AG04450 (cell line): ENCODE results near the gene ZNF764. TPM values are rescaled to one million over a fixed set of nuclear protein-coding genes. Genes with fewer than 3 reads are reported as not detected.
A peak's percentile ranks its signal among the peaks of the same experiment; 100 is the strongest.
"Not testable (repeated sequence)": the region's sequence is repeated elsewhere in the genome, so short reads cannot be mapped to it uniquely, and the experiment has no call there.

Experiments
- CTCF ChIA-PET: fragments of 300-600, 350-600 bp; formaldehyde crosslinking; extraction: SDS; loops from one replicate; lab custom pipeline; 2022; ENCODE audit warnings: antibody characterized with exemption, inconsistent platforms; lab: Charles Lee
- POLR2A ChIA-PET: fragments of 350-600 bp; formaldehyde crosslinking; extraction: SDS; loops from one replicate; lab custom pipeline; 2021; ENCODE audit warnings: antibody characterized with exemption, inconsistent platforms; lab: Yijun Ruan, JAX
- DNase-seq: peaks from one replicate; pipeline ENCODE4 v3.0.0-alpha.2; 2011; ENCODE audit warnings: low read depth, low spot score
- H3K27ac ChIP-seq: one replicate; pipeline ENCODE4 v1.5.1; 2012; ENCODE audit warnings: low read depth, low read length, control low read depth
- H3K27me3 ChIP-seq: one replicate; pipeline ENCODE4 v1.6.0; 2012; ENCODE audit warnings: low read length; ENCODE audit not compliant: control insufficient read depth, insufficient read depth
- H3K4me3 ChIP-seq: 2 replicates; pipeline ENCODE4 v1.5.1; 2011; ENCODE audit warnings: mild to moderate bottlenecking, low read depth, low read length, control low read depth
- H3K9me3 ChIP-seq: 2 replicates; pipeline ENCODE4 v1.5.1; 2012; ENCODE audit warnings: low read length; ENCODE audit not compliant: control insufficient read depth, insufficient read depth
- polyA plus RNA-seq: library from polyadenylated mRNA; depleted of rRNA; stranded (reverse); fragments of >200 nt; gene quantifications from 2 replicates; pipeline ENCODE4 v1.2.3, GENCODE V29; 2011
- TF ChIP-seq, protein P1 (sequence below): IDR thresholded peaks from 2 replicates; pipeline ENCODE4 v1.5.1; 2011; ENCODE audit warnings: low read depth, low read length, control low read depth, inconsistent platforms

ZNF764 gene
- polyA plus RNA-seq, 1 experiment = 2.5 TPM

DNA sequence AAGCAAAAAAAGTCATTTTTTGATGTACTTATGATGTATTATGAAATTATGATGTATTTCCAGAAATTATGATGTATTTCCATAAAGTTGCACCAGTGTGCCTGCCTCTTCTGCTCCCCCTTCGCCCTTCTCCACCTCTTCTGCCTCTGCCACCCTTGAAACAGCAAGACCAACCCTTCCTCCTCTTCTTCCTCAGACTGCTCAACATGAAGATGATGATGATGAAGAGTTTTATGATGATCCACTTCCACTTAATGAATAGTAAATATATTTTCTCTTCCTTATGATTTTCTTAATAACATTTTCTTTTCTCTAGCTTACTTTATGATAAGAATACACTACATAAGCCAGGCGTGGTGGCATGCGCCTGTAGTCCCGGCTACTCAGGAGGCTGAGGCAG is 34.7 kb upstream of the ZNF764 start:
- CTCF ChIA-PET = interaction anchor here (0.5 to 1.1 kb wide), 4 partner anchors 36 to 150 kb away, joined by 3 to 5 read pairs (median 4); partner anchors contain the start of gene PRR14
- TF ChIP-seq, protein P1, sequence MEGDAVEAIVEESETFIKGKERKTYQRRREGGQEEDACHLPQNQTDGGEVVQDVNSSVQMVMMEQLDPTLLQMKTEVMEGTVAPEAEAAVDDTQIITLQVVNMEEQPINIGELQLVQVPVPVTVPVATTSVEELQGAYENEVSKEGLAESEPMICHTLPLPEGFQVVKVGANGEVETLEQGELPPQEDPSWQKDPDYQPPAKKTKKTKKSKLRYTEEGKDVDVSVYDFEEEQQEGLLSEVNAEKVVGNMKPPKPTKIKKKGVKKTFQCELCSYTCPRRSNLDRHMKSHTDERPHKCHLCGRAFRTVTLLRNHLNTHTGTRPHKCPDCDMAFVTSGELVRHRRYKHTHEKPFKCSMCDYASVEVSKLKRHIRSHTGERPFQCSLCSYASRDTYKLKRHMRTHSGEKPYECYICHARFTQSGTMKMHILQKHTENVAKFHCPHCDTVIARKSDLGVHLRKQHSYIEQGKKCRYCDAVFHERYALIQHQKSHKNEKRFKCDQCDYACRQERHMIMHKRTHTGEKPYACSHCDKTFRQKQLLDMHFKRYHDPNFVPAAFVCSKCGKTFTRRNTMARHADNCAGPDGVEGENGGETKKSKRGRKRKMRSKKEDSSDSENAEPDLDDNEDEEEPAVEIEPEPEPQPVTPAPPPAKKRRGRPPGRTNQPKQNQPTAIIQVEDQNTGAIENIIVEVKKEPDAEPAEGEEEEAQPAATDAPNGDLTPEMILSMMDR = no peak
- Histone ChIP-seq H3K27me3 (no peaks in the 10 kb centered on the region), H3K4me3 (no peak overlapping the region), H3K9me3 (no peaks in the 10 kb centered on the region), H3K27ac (no peak overlapping the region)
- POLR2A ChIA-PET = no interaction called here
- DNase-seq = no peak

DNA sequence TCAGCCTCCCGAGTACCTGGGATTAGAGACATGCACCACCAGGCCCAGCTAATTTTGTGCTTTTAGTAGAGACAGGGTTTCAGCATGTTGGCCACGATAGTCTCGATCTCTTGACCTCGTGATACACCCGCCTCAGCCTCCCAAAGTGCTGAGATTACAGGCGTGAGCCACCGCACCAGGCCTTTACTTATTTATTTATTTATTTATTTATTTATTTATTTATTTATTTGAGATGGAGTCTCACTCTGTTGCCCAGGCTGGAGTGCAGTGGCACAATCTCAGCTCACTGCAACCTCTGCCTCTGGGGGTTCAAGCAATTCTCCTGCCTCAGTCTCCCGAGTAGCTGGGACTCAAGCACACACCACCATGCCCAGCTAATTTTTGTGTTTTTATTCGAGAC is 32.7 kb upstream of the ZNF764 start:
- DNase-seq, H3K9me3 ChIP-seq, H3K27me3 ChIP-seq, H3K4me3 ChIP-seq, POLR2A ChIA-PET, H3K27ac ChIP-seq: not testable (repeated sequence)
- CTCF ChIA-PET = interaction anchor here (1.2 kb wide), 1 partner anchor 181 kb away, joined by 3 read pairs; no protein-coding TSS in a partner anchor

DNA sequence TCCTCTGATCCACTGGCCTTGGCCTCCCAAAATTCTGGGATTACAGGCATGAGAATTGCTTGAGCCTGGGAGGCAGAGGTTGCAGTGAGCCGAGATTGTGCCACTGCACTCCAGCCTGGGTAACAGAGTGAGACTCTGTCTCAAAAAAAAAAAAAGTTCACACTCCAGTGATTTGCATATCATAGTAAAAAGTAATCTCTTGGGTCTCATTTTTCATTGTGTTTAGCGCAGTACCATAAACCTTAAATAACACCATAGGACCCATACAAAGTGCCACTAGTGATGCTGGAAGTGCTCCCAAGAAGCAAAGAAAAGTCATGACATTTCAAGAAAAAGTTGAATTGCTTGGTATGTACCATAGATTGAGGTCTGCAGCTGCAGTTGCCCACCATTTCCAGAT is 31.4 kb upstream of the ZNF764 start:
- H3K4me3 ChIP-seq, H3K9me3 ChIP-seq, CTCF ChIA-PET, DNase-seq, H3K27me3 ChIP-seq, H3K27ac ChIP-seq, POLR2A ChIA-PET: not testable (repeated sequence)

DNA sequence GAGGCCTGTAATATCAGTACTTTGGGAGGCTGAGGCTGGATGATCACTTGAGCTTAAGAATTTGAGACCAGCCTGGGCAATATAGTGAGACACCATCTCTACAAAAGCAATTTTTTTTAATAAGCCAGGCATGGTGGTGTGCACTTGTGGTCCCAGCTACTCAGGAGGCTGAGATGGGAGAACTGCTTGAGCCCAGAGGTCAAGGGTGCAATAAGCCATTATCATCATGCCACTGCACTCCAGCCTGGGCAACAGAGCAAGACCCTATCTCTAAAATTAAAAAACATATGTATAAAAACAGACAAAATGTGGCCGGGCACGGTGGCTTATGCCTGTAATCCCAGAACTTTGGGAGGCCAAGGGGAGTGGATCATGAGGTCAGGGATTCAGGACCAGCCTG is 30.5 kb upstream of the ZNF764 start:
- H3K27ac ChIP-seq = no peak overlapping the region
- H3K27me3 ChIP-seq = no peaks in the 10 kb centered on the region
- TF ChIP-seq, protein P1 = no peak
- no peak for DNase-seq
- H3K4me3 ChIP-seq = no peak overlapping the region
- ChIA-PET POLR2A (interaction anchor here (0.7 kb wide), 1 partner anchor 138 kb away, joined by 7 read pairs; no protein-coding TSS in a partner anchor), CTCF (interaction anchor here (1.2 kb wide), 1 partner anchor 10 kb away, joined by 4 read pairs; no protein-coding TSS in a partner anchor)
- no peaks in the 10 kb centered on the region for H3K9me3 ChIP-seq

DNA sequence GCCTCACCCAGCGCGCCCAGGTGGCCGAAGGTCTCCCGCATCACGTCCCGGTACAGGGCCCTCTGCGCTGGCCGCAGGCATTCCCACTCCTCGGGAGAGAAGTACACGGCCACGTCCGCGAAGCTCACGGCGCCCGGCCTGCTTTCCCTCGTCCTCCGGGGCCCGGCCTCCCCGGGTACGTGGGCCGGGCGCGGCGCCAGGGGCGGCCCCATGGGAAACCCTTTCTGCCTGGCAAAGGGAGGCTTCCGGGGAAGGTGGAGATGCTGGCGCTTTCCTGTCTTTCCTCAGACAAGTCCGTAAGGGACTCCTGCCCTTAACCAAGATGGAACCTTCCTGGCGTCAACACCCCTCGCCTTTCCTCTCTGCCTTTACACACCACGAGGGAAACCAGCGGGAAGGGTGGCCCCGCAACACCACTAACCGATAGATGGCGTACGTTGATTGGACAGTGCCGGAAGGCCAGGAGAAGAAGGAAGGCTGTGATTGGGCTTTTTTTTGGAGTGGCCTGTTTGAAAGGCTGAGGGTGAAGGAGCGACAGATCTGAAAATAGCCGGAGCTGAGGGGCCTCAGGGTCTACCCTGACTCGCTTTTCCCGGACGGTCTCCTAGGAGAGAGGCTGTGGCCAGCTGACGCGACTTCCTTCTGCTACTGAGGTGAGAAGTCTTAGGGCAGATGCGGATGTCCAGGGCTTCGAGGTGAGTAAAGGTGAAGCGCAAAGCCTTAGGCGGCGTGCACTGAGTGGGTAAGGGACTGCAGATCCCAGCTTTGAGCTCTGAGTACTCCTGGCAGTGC is 27.4 kb upstream of the ZNF764 start, which contains the start of gene ZNF785:
Gene ZNF785 (minus strand): TSS at position 298 of the 792 bp plus-strand sequence. CDS start 86 bp downstream, at position 212.
- Histone ChIP-seq H3K9me3 (peaks cover 5% of the 10 kb centered on the region; the same call in 1 of the 2 replicates), H3K27ac (peak within 1 kb of the TSS; percentile 70), H3K4me3 (peak within 1 kb of the TSS; percentile 78), H3K27me3 (no peaks in the 10 kb centered on the region)
- POLR2A ChIA-PET = interaction anchor here (0.6 to 3.0 kb wide), 3 partner anchors 12 to 98 kb away, joined by 3 to 12 read pairs (median 4); partner anchors contain the start of gene ZNF688
- CTCF ChIA-PET = interaction anchor here (0.6 to 2.8 kb wide), 4 partner anchors 12 to 156 kb away, joined by 3 to 19 read pairs (median 3); partner anchors contain the start of gene DCTPP1
- DNase-seq = peak; percentile 96
- TF ChIP-seq, protein P1 = no peak
